A549 (cell line): Measurements from ENCODE around the gene DMGDH. TPM values are rescaled to one million over a fixed set of nuclear protein-coding genes. Genes with fewer than 3 reads are reported as not detected.

Experiments
- ATAC-seq, 2 experiments: fragments of 200-7000 bp in 1 of 2; fragments of >200 bp in 1 of 2; cut with Nextera tagmentation in 1 of 2; cut with Tn5 transposase in 1 of 2; 3 replicates each; pipeline versions ENCODE4 v1.8.0 to v1.9.1; 2018 to 2020; ENCODE audit warnings: mild to moderate bottlenecking in 1 of 2, moderate library complexity in 1 of 2
- CTCF ChIA-PET: fragments of 300-600 bp; sonication (Branson Sonifier 250); formaldehyde crosslinking; extraction: SDS; loops from one replicate; lab custom pipeline; 2021; ENCODE audit warnings: antibody characterized with exemption, inconsistent platforms; lab: Yijun Ruan, JAX
- POLR2A ChIA-PET: fragments of 350-600 bp; formaldehyde crosslinking; extraction: SDS; loops from one replicate; lab custom pipeline; 2021; ENCODE audit warnings: antibody characterized with exemption, inconsistent platforms; lab: Yijun Ruan, JAX
- DNase-seq, 2 experiments: peaks; one replicate each; pipeline versions ENCODE4 v3.0.0 to v3.0.0-alpha.2; 2011 to 2016; ENCODE audit warnings: low read depth in 1 of 2, low spot score in 1 of 2
- FAIRE-seq: peaks from 2 replicates; lab custom pipeline; 2011; peaks lifted over from hg19 to GRCh38; lab: Jason Lieb, UNC
- H3K27ac ChIP-seq, 2 experiments: fragments of >200 bp; sonication (Bioruptor Twin); formaldehyde crosslinking; 3 replicates each; pipeline ENCODE4 v1.5.1; 2016 to 2017
- H3K4me1 ChIP-seq: fragments of >200 bp; sonication (Bioruptor Twin); formaldehyde crosslinking; 3 replicates; pipeline ENCODE4 v1.6.1; 2016
- H3K4me2 ChIP-seq: fragments of >200 bp; sonication (Bioruptor Twin); formaldehyde crosslinking; 3 replicates; pipeline ENCODE4 v1.6.1; 2016
- H3K4me3 ChIP-seq: fragments of >200 bp; sonication (Bioruptor Twin); formaldehyde crosslinking; 3 replicates; pipeline ENCODE4 v1.5.1; 2016
- H3K9me3 ChIP-seq: fragments of >200 bp; sonication (Bioruptor Twin); formaldehyde crosslinking; 3 replicates; pipeline ENCODE4 v1.6.1; 2016
- CEBPB ChIP-seq, 2 experiments: fragments of >200 bp in 1 of 2; sonication (Bioruptor Twin) in 1 of 2; formaldehyde crosslinking in 1 of 2; IDR thresholded peaks; 2 replicates each; pipeline ENCODE4 v1.6.1; 2012 to 2016
- GATA3 ChIP-seq: IDR thresholded peaks from 2 replicates; pipeline ENCODE4 v1.6.1; 2012; ENCODE audit warnings: borderline replicate concordance
- HDAC2 ChIP-seq: fragments of 200-600 bp; sonication (generic); IDR thresholded peaks from 2 replicates; pipeline ENCODE4 v1.6.1; 2016
- HEYL ChIP-seq: fragments of 250-450 bp; sonication (Bioruptor Pico); IDR thresholded peaks from 2 replicates; pipeline ENCODE4 v1.8.0; 2021; ENCODE audit warnings: mild to moderate bottlenecking, moderate library complexity
- HOXB13 ChIP-seq: fragments of 250-450 bp; sonication (Bioruptor Pico); IDR thresholded peaks from 2 replicates; pipeline ENCODE4 v1.5.0; 2020; ENCODE audit warnings: low read depth, mild to moderate bottlenecking, moderate library complexity
- MAZ ChIP-seq: fragments of 150-350 bp; IDR thresholded peaks from 2 replicates; pipeline ENCODE4 v1.6.1; 2014; ENCODE audit warnings: antibody characterized with exemption, low read depth, low read length, borderline replicate concordance
- NFE2L2 ChIP-seq: fragments of 150-350 bp; conservative IDR thresholded peaks from 2 replicates; pipeline ENCODE4 v1.6.1; 2014; ENCODE audit warnings: low read length
- PHF8 ChIP-seq: fragments of 200-600 bp; sonication (generic); IDR thresholded peaks from 2 replicates; pipeline ENCODE4 v1.6.1; 2016; ENCODE audit warnings: low read depth, mild to moderate bottlenecking, antibody characterized with exemption, moderate library complexity, borderline replicate concordance
- RAD21 ChIP-seq, 2 experiments: fragments of >200 bp in 1 of 2; sonication (Bioruptor Twin) in 1 of 2; formaldehyde crosslinking in 1 of 2; IDR thresholded peaks in 1 of 2; conservative IDR thresholded peaks in 1 of 2; 2 replicates in 1 of 2; 3 replicates in 1 of 2; pipeline ENCODE4 v1.6.1; 2012 to 2018; ENCODE audit warnings: inconsistent platforms in 1 of 2
- RARB ChIP-seq: fragments of 250-450 bp; sonication (Bioruptor Pico); IDR thresholded peaks from 2 replicates; pipeline ENCODE4 v1.8.0; 2021; ENCODE audit warnings: mild to moderate bottlenecking, moderate library complexity
- SREBF2 ChIP-seq: fragments of 450-650 bp; IDR thresholded peaks from 2 replicates; pipeline ENCODE4 v1.6.1; 2014; ENCODE audit warnings: mild to moderate bottlenecking, moderate library complexity
- TFCP2L1 ChIP-seq: fragments of 250-450 bp; sonication (Bioruptor Pico); IDR thresholded peaks from 2 replicates; pipeline ENCODE4 v1.5.0; 2021; ENCODE audit warnings: mild to moderate bottlenecking
- WGBS: methylation state at CpG from one replicate; pipeline ENCODE4 v1.1.6; 2017; ENCODE audit errors: missing lambda C conversion rate; 5-methylcytosine and 5-hydroxymethylcytosine counted together
- polyA plus RNA-seq, 4 experiments: library from polyadenylated mRNA; depleted of rRNA in 3 of 4; stranded (reverse); fragments of >200 nt; fragmentation: RNase III in 1 of 4; extraction: RNeasy Plus Mini Kit Qiagen cat#74134 plus additional on column Dnase treatment in 1 of 4; gene quantifications; 2 replicates in 3 of 4; 3 replicates in 1 of 4; pipeline ENCODE4 v1.2.3, GENCODE V29; 2011 to 2017
- TF ChIP-seq, protein P1 (sequence below): fragments of >200 bp; sonication (Bioruptor Twin); formaldehyde crosslinking; IDR thresholded peaks from 2 replicates; pipeline ENCODE4 v1.6.1; 2016
- TF ChIP-seq, protein P2 (sequence below): fragments of >200 bp; sonication (Bioruptor Twin); formaldehyde crosslinking; IDR thresholded peaks from 3 replicates; pipeline ENCODE4 v1.6.1; 2016
- TF ChIP-seq, protein P3 (sequence below): fragments of 200-600 bp; sonication (generic); IDR thresholded peaks from 2 replicates; pipeline ENCODE4 v1.6.1; 2016; ENCODE audit warnings: antibody characterized with exemption, mild to moderate bottlenecking, moderate library complexity
- TF ChIP-seq, protein P4 (sequence below): fragments of 250-450 bp; sonication (Bioruptor Pico); IDR thresholded peaks from 2 replicates; pipeline ENCODE4 v1.5.0; 2020; ENCODE audit warnings: low read depth, mild to moderate bottlenecking, moderate library complexity
- TF ChIP-seq, protein P5 (sequence below): IDR thresholded peaks from 2 replicates; pipeline ENCODE4 v1.6.1; 2012
- TF ChIP-seq, protein P6 (sequence below): IDR thresholded peaks from 2 replicates; pipeline ENCODE4 v1.6.1; 2012; ENCODE audit warnings: low read depth, borderline replicate concordance

DMGDH gene
- polyA plus RNA-seq, 2 of the 4 experiments (the other 2 are of a cell fraction), result 2.2 TPM; not detected in 1

DNA sequence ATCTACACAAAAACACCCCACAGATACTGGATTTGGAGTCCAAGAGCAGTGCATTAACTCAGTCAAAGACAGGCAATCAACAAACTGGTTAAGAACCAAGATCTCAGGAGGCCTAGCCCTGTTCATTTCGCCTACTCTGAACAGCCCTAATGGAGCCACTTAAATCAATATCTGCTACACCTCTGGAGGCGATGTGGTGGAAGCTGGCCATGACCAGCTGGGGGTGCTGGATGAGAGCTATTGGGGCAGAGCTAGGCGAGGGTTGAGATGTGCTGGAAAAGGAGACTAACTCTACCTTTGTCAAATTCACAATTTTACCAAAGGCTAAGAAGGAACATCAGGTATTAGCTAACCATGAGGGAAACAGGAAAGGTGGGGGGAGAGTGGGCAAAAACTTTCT is 61.1 kb downstream of the DMGDH start:
- no peak for ATAC-seq

DNA sequence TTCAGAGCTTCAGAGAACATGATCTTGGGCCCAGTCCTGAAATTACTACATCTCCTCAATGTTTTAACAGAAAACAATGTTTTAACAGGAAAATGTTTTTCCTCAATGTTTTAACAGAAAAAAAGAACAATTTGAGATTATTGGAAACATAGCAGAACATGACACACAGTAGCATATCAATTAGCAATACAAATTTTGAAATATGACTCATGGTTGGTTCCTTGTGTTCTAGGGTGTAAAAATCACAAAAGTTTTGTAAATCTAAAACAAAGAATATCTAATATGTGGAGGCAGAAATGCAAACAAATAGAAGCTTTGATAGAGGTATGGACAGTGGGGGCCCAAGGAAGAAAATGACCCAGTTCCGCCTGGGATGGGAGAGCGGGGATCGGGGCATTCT is 61.6 kb downstream of the DMGDH start:
- POLR2A ChIA-PET, result no interaction called here
- ATAC-seq, result no peak

More for the DNA sequence above, 61.1 kb downstream of the DMGDH start:
- Histone ChIP-seq H3K4me3 (no peak overlapping the region), H3K4me2 (no peak overlapping the region), H3K27ac (no peak overlapping the region), H3K4me1 (no peaks in the 10 kb centered on the region), H3K9me3 (no peaks in the 10 kb centered on the region)
- FAIRE-seq (no peak), DNase-seq (no peak)
- ChIA-PET POLR2A (no interaction called here), CTCF (interaction anchor here (7.1 kb wide), 1 partner anchor 14 kb away, joined by 88 read pairs; no protein-coding TSS in a partner anchor)
- WGBS, result 71% methylated on average over 3 of the region's 3 CpGs
- TF ChIP-seq PHF8 (no peak), SREBF2 (no peak), HOXB13 (no peak), RARB (CRISPR knock-in tag) (no peak), MAZ (no peak), NFE2L2 (no peak), TFCP2L1 (CRISPR knock-in tag) (no peak), CEBPB (IDR thresholded peaks at IDR 0.05) (no peak), HDAC2 (no peak), HEYL (no peak), GATA3 (no peak)
- TF ChIP-seq, protein P1, sequence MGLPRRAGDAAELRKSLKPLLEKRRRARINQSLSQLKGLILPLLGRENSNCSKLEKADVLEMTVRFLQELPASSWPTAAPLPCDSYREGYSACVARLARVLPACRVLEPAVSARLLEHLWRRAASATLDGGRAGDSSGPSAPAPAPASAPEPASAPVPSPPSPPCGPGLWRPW, result no peak
- TF ChIP-seq, protein P2, sequence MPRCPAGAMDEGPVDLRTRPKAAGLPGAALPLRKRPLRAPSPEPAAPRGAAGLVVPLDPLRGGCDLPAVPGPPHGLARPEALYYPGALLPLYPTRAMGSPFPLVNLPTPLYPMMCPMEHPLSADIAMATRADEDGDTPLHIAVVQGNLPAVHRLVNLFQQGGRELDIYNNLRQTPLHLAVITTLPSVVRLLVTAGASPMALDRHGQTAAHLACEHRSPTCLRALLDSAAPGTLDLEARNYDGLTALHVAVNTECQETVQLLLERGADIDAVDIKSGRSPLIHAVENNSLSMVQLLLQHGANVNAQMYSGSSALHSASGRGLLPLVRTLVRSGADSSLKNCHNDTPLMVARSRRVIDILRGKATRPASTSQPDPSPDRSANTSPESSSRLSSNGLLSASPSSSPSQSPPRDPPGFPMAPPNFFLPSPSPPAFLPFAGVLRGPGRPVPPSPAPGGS, result no peak
- TF ChIP-seq, protein P3, sequence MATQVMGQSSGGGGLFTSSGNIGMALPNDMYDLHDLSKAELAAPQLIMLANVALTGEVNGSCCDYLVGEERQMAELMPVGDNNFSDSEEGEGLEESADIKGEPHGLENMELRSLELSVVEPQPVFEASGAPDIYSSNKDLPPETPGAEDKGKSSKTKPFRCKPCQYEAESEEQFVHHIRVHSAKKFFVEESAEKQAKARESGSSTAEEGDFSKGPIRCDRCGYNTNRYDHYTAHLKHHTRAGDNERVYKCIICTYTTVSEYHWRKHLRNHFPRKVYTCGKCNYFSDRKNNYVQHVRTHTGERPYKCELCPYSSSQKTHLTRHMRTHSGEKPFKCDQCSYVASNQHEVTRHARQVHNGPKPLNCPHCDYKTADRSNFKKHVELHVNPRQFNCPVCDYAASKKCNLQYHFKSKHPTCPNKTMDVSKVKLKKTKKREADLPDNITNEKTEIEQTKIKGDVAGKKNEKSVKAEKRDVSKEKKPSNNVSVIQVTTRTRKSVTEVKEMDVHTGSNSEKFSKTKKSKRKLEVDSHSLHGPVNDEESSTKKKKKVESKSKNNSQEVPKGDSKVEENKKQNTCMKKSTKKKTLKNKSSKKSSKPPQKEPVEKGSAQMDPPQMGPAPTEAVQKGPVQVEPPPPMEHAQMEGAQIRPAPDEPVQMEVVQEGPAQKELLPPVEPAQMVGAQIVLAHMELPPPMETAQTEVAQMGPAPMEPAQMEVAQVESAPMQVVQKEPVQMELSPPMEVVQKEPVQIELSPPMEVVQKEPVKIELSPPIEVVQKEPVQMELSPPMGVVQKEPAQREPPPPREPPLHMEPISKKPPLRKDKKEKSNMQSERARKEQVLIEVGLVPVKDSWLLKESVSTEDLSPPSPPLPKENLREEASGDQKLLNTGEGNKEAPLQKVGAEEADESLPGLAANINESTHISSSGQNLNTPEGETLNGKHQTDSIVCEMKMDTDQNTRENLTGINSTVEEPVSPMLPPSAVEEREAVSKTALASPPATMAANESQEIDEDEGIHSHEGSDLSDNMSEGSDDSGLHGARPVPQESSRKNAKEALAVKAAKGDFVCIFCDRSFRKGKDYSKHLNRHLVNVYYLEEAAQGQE, result no peak
- TF ChIP-seq, protein P4, sequence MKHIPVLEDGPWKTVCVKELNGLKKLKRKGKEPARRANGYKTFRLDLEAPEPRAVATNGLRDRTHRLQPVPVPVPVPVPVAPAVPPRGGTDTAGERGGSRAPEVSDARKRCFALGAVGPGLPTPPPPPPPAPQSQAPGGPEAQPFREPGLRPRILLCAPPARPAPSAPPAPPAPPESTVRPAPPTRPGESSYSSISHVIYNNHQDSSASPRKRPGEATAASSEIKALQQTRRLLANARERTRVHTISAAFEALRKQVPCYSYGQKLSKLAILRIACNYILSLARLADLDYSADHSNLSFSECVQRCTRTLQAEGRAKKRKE (CRISPR knock-in tag), result no peak
- TF ChIP-seq, protein P5, sequence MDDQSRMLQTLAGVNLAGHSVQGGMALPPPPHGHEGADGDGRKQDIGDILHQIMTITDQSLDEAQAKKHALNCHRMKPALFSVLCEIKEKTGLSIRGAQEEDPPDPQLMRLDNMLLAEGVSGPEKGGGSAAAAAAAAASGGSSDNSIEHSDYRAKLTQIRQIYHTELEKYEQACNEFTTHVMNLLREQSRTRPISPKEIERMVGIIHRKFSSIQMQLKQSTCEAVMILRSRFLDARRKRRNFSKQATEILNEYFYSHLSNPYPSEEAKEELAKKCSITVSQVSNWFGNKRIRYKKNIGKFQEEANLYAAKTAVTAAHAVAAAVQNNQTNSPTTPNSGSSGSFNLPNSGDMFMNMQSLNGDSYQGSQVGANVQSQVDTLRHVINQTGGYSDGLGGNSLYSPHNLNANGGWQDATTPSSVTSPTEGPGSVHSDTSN, result no peak
- TF ChIP-seq, protein P6, sequence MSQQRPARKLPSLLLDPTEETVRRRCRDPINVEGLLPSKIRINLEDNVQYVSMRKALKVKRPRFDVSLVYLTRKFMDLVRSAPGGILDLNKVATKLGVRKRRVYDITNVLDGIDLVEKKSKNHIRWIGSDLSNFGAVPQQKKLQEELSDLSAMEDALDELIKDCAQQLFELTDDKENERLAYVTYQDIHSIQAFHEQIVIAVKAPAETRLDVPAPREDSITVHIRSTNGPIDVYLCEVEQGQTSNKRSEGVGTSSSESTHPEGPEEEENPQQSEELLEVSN, result no peak

More for the DNA sequence above, 61.6 kb downstream of the DMGDH start:
- Histone ChIP-seq H3K4me2 (no peak overlapping the region), H3K27ac (no peak overlapping the region), H3K4me3 (no peak overlapping the region), H3K9me3 (no peaks in the 10 kb centered on the region), H3K4me1 (no peaks in the 10 kb centered on the region)
- FAIRE-seq (no peak), DNase-seq (no peak)
- CTCF ChIA-PET, result interaction anchor here (7.1 kb wide), 1 partner anchor 14 kb away, joined by 88 read pairs; no protein-coding TSS in a partner anchor
- 96% methylated on average over 3 of the region's 3 CpGs for WGBS
- TF ChIP-seq, protein P4 (CRISPR knock-in tag), result no peak
- TF ChIP-seq RAD21 (conservative IDR thresholded peaks at IDR 0.05 in 1 of 2, IDR thresholded peaks at IDR 0.05 in 1 of 2), result no peak
- TF ChIP-seq HDAC2, result no peak
